GM18873 (cell line): ENCODE measurements around the gene MGME1.
"Not testable (repeated sequence)": the region's sequence is repeated elsewhere in the genome, so short reads cannot be mapped to it uniquely, and the experiment has no call there.

Source experiments
- ATAC-seq: cut with Tn5 transposase; IDR thresholded peaks from one replicate; pipeline ENCODE4 v1.9.1; 2021; ENCODE audit warnings: mild to moderate bottlenecking, moderate library complexity, moderate number of reproducible peaks; ENCODE audit not compliant: unreplicated experiment, low FRiP score

The MGME1 gene

DNA sequence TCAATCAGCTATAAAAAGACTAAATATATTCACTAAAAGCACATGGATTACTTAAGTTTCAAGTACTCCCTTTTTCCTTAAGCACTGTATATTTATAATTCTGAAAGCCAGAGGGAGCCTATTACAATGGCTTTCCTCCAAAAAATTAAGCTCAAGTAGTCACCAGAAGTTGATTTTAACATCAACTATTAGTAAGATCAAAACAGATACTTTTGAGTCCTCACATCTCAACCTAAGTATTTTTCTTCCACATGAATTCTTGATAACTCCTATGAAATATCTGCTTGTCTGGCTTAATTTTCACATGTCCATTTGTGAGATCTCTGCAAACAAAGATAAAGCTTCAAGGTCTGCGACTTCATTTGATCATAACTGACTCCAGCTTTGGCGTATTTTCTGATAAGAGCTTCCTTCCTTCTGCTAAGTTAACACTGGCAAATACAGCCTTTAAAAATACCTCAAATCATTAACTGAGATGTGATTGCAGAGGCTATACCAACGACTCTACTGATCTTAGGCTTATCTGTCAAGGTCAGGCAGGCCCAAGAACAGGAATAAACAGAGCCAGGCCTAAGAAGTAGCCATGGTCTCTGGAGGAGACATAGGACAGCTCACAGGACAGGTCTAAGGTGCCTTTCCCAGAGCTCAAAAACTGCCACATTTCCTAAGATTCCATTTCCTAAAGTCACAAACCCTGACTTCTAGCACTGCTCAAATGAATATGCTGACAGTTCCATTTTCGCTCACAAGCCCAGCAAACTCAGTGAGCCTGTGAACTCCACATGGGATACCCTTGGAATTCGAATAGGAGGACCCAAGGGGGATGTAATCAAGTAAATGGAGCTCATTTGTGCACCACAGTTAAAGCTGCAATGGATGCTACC lies 10.2 kb upstream of the MGME1 start:
- no peak for ATAC-seq

DNA sequence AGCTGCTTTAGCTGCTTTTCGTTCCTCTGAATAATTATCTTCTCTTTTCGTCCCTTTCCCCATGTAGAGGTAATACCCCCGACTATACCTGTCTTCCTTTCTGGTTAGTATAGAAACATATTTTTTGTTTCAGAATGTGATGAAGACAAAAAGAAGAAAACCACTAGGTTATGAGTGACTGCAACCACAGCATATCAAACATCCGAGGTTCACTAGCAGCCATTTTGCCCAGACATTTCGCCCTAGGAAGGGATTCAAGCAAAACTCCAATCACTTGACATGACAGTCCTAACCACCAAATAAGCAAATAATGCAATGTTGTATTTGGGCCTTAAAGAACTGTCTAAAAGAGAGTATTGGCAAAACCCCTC lies 9.6 kb upstream of the MGME1 start:
- ATAC-seq = no peak

DNA sequence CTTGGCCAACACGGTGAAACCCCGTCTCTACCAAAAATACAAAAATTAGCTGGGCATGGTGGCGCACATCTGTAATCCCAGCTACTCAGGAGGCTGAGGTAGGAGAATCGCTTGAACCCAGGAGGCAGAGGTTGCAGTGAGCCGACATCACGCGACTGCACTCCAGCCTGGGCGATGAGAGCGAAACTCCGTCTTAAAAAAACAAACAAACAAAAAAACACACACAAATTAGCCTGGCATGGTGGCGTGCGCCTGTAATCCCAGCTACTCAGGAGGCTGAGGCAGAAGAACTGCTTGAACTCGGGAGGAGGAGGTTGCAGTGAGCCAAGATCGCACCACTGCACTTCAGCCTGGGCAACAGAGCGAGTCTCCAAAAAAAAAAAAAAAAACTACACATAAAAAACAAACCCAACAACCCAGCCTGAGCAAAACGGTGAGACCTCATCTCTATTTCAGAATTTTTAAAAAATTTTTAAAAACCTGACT lies 8.4 kb upstream of the MGME1 start:
- ATAC-seq = not testable (repeated sequence)

DNA sequence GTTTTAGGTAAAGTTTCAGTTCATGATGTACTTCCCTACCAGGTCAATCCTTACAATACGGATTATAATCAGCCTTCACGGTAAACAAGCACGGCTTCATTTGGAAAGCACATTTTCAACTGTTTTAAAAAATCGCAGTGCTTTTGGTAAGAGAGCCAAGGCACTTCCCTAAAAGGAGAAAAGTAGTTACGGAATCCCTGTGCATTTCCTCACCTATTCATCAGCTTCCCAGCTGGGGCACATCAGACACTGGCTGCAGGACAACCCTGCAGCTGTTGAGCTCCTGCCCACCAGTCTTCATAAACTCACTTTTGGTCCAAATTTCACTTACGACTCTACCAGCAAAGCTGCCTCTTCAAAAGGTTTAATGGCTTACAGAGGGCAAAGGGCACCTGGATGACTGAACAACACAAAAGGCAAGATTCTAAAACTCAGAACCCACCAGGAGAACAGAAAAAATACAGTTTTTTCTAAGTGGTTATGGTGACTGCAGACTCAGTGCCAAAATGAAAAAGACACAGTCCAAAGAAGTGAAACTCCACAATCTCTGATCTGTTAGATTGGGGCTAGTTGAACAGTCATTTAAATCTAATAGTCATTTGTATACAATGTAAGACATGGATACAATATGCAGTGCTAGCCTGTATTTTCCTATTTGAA lies 7.8 kb upstream of the MGME1 start:
- no peak for ATAC-seq

DNA sequence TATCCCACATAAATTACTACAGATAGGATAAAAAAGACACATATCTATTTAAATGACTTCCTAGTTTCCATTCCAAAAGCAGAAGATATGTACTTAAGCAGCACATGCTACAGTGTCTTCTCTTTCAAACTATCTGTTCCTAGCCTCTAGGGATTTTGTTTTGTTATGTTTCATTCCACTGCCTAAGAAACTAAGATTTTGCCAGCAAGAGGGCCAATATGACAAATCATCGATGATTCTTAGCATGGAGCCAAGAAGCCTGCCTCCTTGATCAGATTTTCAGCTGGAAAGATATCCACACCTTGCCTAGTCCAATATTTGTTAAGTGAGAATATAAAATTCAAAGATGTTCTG lies 7.3 kb upstream of the MGME1 start:
- ATAC-seq = no peak

DNA sequence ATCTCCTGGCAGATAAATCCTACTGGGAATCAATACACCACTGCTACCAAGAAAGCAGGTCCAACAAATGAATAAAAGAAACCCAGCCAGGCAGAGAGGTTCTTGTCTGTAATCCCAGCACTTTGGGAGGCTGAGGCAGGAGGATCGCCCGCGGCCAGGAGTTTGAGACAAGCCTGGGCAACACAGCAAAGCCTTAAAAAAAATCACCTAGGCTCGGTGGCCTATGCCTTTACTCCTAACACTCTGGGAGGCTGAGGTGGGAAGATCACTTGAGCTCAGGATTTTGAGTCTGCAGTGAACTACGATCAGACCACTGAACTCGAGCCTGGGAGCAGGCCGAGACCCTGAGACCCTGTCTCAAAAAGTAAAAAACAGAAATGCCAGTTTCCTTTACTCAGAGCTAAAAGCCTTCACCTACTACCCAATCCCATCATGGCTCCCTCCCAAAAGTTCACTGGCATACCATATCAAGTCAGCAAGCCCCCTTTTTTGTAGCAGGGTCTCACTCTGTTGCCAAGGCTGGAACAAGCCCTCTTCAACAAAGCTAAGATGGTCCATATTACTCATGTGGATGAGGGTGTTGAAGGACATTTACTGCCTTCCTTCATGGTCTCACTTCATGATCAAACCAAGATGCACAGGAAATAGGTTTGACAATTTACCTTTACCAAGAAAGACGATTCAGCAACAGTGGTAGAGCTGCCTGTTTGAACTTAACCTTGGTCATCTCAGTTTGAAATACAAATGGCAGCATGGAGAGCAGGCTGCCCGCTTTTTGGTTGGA lies 5.5 kb upstream of the MGME1 start:
- ATAC-seq = no peak

DNA sequence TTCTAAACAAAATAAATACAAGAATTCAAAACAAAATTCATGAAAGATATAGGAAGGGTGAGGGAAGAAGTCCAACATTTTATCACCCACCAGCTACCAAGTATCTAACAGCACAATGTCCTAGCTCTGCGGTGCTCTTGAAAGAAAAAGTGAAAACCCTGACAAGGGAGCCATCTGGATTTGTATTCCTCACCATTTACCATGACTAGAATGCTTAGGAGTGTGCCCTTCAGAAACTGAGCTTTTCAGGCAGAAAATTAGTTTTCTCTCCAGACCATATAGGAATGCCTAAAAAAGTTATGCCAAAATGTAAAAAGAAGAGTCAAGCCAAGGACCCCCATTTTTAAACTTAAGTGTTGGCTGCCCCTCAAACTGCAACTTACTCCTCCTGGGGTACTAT lies 4.7 kb upstream of the MGME1 start:
- ATAC-seq = no peak

DNA sequence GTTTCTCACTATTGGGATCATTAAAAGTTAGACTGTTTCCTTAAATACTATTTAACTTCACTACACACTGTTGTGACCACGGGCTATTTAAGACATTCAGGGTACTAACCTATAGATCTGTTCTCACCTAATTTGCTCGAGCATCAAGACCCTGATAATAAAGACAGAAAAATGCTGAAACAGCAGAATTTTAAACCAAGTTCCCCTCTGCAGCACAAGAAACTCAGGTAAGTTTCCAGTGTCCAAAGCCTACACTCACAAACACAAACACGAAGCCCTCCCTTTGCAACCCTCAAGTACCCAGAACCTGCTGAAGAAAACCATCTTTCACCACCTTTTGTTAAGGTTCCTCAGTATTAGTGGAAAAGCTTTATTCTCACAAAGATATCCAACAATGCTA lies 4.2 kb upstream of the MGME1 start:
- ATAC-seq = no peak

DNA sequence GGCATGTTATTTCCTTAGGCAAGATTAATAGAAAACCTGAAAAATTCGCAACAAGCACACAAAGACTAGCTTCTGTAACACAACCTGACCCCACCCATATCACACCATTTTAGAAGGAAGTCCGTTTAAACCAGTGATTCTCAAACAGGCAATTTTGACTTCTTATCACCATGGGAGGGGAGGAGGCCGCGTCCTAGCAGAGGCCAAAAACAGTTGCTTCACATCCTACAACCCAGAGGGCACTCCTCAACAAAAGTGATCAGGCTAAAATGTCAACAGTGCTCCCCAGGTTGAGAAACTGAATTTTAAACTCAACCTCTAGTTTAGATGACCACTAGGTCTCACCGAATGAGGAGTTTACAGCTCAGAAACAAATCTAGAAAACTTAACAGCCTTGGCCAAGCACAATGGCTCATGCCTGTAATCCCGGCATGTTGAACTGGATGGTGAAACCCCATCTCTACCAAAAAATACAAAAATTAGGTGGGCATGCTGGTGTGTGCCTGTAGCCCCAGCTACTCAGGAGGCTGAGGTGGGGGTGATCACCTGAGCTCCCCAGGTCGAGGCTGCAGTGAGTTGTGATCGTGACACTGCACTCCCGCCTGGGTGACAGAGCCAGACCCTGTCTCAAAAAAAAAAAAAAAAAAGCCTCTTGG lies 3.6 kb upstream of the MGME1 start:
- ATAC-seq = no peak

DNA sequence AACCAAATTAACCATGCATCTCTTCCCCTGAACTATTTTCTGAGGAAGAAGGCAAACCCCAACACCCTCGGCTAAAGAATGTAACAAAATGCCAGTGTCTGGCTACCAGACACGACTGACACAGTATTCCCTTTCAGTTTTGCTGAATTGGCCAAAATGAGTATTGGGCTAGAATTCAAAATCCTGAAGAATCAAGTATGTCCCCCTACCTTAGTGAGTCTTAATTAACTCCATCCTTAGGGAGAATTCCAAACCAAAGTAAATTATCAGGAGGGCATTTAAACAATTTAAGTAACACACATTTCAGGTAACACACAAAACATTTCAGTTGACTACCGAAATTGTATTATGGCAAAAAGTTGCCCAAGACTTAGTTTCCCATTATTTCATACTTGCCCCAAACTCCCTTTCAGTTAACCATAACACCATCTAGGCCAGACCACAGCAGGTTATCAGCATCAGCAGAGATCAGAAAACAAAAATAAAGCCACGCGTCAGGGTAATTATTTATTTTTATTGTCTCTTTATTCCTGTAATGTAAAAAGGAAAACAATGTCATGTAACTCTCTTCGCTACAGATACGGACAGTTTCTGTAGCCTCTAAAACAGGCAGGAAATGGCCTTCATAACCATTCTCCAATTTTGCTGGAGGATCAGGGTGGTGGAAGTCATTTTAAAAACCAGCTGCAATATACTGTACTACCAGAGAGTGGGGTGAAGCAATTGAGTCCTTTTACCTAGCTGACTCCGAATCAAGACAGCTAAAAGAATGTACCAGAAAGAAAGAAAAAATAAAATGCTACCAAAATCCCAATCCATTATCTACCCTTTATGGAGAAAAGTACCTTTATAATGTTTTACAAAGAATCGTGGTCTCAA lies 2.1 kb upstream of the MGME1 start:
- no peak for ATAC-seq

DNA sequence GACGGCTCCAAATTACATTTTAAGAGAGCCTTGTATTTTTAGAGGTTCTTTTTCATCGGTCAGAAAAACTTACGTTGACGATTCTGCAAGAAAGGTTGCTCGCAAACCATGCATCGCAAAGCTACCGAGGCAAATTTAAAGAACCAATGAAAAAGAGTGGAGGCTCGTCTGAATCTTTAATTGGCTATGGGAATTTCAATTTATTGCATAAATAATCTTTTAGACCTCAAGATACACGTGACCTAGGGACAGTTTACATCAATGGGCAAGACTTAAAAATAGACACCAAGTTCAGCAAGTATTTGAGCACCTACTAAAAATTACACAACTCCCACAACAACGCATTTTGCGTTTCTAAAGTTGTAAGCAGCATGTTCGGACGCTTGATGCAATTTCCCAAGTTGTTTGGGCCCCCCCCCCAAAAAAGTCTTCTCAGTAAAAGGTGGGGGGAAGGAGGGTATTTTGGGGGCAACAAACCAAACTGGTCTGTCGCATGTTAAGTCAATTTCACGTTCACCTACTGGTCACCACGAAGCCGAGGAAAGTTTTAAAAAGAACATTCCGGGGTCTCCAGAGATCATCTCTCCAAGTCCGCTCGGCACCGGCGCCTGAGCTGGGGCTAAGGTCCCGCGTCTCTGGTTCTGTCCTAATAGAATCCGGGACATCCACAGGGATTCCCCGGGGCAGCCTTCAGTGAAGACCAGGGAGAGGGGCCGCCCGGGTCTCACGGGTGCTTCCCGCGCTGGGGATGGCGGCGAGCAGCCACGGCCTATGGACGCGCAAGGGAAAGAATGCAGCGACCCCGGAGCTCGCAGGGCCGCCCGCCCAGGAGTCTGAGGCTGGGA lies 1.1 kb upstream of the MGME1 start:
- ATAC-seq = no peak

DNA sequence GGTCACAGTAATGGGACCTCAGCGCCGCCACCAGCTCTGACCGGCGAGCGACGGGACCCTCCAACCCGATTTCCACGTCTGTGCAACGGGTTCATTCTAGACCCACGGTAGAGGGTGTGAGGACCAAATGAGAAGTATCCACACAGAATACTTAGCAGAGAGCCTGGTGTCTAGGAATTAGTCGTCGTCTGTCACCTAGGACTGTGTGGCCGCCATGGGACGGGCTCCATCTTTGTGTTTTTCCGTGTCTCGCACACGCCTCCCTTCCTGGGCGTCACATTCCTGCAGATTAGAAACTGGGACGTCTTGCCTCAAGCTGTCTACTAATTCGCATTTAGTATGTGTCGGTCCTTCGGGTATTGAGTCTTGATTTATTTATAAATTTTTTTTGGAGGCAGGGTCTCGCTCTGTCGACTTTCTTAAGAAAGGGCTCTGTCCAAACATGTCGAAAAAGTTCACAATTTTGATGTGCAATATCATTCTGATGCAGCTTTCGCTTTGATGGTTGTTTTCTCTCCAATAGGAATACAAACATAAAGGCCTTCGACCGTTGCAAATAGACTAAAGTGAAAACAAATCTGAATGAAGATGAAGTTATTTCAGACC lies 563 bp downstream of the MGME1 start:
- peak; percentile 5 for ATAC-seq

DNA sequence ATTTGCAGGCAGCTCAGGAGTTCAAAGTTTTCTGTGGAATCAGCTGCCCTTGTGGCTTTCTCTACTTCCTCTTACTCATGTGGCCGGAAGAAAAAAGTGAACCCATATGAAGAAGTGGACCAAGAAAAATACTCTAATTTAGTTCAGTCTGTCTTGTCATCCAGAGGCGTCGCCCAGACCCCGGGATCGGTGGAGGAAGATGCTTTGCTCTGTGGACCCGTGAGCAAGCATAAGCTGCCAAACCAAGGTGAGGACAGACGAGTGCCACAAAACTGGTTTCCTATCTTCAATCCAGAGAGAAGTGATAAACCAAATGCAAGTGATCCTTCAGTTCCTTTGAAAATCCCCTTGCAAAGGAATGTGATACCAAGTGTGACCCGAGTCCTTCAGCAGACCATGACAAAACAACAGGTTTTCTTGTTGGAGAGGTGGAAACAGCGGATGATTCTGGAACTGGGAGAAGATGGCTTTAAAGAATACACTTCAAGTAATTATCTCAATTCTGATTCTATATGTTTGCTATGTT lies 1.1 kb downstream of the MGME1 start:
- no peak for ATAC-seq

DNA sequence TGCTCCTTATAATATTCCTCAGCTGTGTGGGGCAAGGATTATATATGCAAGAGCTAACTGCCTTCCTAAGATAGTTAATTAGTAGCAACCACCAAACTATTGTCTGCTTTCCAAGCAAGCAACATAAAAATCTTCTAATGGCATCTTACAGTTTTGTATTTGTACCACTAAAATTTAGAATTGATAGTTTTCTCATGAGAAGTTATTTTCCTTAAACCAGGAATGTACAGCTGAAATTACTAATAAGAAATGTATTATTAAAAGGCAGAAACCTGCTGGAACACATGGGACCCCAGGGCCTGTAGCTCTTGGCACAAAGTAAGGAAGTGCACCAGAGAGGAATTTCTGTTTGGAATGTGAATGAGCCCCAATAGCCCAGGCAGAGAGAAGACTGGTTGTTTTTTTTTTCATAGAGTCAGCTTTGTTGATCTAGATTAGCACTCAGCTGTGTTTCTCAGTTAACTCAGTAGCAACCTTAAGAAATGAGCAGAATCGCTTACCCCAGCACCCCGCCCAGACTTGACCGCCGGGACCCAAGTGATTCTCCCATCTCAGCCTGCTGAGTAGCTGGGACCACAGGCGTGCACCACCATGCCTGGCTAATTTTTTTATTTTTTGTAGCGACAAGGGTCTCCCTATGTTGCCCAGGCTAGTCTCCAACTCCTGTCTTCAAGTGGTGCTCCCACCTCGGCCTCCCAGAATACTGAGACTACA lies 2.6 kb downstream of the MGME1 start:
- no peak for ATAC-seq

DNA sequence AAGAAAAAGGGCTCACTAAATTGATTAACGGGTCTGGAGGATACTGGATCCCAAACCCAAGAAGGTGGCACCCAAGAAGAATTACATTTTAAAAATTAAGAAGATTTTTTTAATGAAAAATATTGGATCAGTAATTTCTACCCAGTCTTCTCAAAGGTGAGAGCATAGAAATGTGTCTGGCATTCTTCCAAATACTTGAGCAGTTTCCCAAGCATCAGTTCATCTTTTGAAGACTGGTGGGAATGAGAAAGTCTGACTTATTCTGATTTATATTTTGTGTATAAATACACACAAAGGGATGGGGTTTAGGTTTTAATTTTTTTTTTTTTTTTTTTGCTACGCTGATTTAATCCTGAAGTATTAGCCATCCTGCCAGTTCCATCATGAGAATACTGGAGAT lies 3.3 kb downstream of the MGME1 start:
- ATAC-seq = no peak

DNA sequence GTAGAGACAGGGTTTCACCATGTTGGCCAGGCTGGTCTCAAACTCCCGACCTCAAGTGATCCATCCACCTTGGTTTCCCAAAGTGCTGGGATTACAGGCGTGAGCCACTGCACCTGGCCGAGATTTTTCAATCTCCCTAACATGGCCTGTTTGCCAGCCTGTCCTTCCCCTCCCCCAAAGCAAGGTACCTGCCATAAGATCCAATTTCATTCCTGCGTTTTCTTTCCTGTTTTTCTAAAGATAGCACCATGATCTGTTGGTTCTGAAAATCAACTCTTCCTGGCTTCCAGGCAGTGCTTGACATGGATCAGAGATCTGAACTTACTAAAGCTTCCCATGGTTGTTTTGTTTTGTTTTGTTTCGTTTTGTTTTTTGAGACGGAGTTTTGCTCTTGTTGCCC lies 7.5 kb downstream of the MGME1 start:
- ATAC-seq = no peak

DNA sequence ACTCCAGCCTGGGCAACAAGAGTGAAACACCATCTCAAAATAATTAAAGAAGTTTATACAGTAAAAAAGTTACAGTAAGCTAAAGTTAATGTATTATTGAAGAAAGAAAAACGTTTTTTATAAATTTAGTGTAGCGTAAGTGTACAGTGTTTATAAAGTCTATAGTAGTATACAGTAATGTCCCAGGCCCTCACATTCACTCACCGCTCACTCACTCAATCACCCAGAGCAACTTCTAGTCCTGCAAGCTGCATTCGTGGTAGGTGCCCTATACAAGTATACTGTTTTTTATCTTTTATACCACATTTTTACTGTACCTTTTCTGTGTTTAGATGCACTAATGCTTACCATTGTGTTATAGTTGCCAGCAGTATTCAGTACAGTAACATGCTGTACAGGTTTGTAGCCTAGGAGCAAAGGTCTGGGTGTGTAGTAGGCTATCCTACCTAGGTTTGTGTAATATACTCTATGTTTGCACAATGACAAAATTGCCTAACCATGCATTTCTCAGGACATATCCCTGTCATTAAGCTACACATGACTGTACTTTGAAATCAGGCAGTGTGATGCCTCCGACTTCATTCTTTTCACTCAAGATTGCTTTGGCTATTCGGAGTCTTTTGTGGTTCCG lies 16.7 kb downstream of the MGME1 start:
- no peak for ATAC-seq
